Measurements from ENCODE around the gene TP53TG3.
"Not testable (repeated sequence)": the region's sequence is repeated elsewhere in the genome, so short reads cannot be mapped to it uniquely, and the experiment has no call there.

The TP53TG3 gene

GRCh38 chr16:32676065-32676464 lies at the start of gene TP53TG3:
Gene TP53TG3 (minus strand): TSS chr16:32676165. CDS start chr16:32676097, 68 bp downstream.
- not testable (repeated sequence) for DNase-seq (ENCODE audit: low read depth, low spot score); H3K27ac ChIP-seq

GRCh38 chr16:32650876-32651275 lies 25.1 kb downstream of the TP53TG3 start:
- not testable (repeated sequence) for H3K27ac ChIP-seq; DNase-seq (ENCODE audit: low read depth, low spot score)

GRCh38 chr16:32647562-32647961 lies 28.4 kb downstream of the TP53TG3 start:
- not testable (repeated sequence) for DNase-seq (ENCODE audit: low read depth, low spot score)

GRCh38 chr16:32646780-32647179 lies 29.2 kb downstream of the TP53TG3 start:
- DNase-seq (ENCODE audit: low read depth, low spot score); H3K27ac ChIP-seq: not testable (repeated sequence)

More at GRCh38 chr16:32647562-32647961, 28.4 kb downstream of the TP53TG3 start:
- not testable (repeated sequence) for H3K27ac ChIP-seq

GRCh38 chr16:32646177-32646576 lies 29.8 kb downstream of the TP53TG3 start:
- not testable (repeated sequence) for DNase-seq (ENCODE audit: low read depth, low spot score); H3K27ac ChIP-seq

- not testable (repeated sequence) for DNase-seq (ENCODE audit: low read depth, low spot score); H3K27ac ChIP-seq
Measured at GRCh38 chr16:32645278-32645908, 30.6 kb downstream of the TP53TG3 start.

GRCh38 chr16:32644715-32645114 lies 31.2 kb downstream of the TP53TG3 start:
- H3K27ac ChIP-seq; DNase-seq (ENCODE audit: low read depth, low spot score): not testable (repeated sequence)

- H3K27ac ChIP-seq; DNase-seq (ENCODE audit: low read depth, low spot score): not testable (repeated sequence)
Measured at GRCh38 chr16:32637614-32638013, 38.4 kb downstream of the TP53TG3 start.

- H3K27ac ChIP-seq; DNase-seq (ENCODE audit: low read depth, low spot score): not testable (repeated sequence)
Measured at GRCh38 chr16:32632096-32632495, 43.9 kb downstream of the TP53TG3 start.
